ENCODE results near the gene MRPL1.

DNA sequence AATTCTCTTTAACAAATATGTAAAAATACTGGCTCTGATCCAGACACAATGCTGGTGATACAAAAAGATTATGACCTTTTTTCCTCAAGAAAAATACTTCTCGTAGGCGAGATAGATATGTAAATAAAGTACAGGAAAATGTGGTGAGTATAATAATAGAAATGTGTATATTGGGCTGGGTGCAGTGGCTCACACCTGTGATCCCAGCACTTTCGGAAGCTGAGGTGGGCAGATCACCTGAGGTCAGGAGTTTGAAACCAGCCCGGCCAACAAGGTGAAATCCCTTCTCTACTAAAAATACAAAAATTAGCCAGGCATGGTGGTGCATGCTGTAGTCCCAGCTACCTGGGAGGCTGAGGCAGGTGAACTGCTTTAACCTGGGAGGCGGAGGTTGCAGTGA, 55.0 kb downstream of the MRPL1 start:
- TF ChIP-seq YY1 (IDR thresholded peaks at IDR 0.05; ENCODE audit: insufficient read depth, insufficient read length) (no peak), ZNF274 (IDR thresholded peaks at IDR 0.05; ENCODE audit: low read depth, low read length) (no peak), SUZ12 (IDR thresholded peaks at IDR 0.05; ENCODE audit: extremely low read depth, insufficient read depth, insufficient read length) (no peak)

All from NT2/D1 (cell line).